ENCODE data around the gene PHACTR1.
A peak's percentile ranks its signal among the peaks of the same experiment; 100 is the strongest.

PHACTR1 gene

DNA sequence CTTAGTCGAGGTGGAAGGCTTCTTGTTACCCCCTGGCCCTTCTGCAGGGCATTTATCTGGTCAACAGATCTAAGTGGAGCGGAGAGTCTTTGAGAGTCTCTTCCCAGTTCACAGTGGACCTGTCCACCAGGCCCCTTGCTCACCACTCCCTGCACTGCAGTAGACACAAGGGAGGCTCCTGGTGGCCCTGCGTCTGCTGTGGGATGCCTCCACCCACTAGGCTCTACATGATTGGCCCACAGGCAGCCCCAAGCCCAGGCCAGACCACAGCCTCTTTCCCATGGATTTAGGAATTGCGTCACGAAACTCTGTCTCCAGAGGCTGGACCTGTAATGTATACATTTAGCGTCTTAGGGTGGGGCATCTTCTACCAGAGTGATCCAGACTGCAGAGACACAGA, 583.4 kb downstream of the PHACTR1 start:
- no peak overlapping the region for H3K27ac ChIP-seq (replicated peaks)
- DNase-seq (ENCODE audit: low read depth in 1 of 2, low spot score in 1 of 2) = no peak
- TF ChIP-seq, protein P1, sequence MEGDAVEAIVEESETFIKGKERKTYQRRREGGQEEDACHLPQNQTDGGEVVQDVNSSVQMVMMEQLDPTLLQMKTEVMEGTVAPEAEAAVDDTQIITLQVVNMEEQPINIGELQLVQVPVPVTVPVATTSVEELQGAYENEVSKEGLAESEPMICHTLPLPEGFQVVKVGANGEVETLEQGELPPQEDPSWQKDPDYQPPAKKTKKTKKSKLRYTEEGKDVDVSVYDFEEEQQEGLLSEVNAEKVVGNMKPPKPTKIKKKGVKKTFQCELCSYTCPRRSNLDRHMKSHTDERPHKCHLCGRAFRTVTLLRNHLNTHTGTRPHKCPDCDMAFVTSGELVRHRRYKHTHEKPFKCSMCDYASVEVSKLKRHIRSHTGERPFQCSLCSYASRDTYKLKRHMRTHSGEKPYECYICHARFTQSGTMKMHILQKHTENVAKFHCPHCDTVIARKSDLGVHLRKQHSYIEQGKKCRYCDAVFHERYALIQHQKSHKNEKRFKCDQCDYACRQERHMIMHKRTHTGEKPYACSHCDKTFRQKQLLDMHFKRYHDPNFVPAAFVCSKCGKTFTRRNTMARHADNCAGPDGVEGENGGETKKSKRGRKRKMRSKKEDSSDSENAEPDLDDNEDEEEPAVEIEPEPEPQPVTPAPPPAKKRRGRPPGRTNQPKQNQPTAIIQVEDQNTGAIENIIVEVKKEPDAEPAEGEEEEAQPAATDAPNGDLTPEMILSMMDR (IDR thresholded peaks at IDR 0.05; ENCODE audit: insufficient read depth, low read length) = no peak
- TF ChIP-seq SPI1 (IDR thresholded peaks at IDR 0.05; ENCODE audit: borderline replicate concordance, low read depth) = no peak
- TF ChIP-seq REST (IDR thresholded peaks at IDR 0.05; ENCODE audit: insufficient replicate concordance, low read depth) = no peak
- TF ChIP-seq POLR2AphosphoS5 (IDR thresholded peaks at IDR 0.05; ENCODE audit: low read depth) = no peak

GRCh38 chr6:13300643-13301590, 584.4 kb downstream of the PHACTR1 start:
- no peak for TF ChIP-seq POLR2AphosphoS5 (IDR thresholded peaks at IDR 0.05; ENCODE audit: low read depth)
- no peak for TF ChIP-seq REST (IDR thresholded peaks at IDR 0.05; ENCODE audit: insufficient replicate concordance, low read depth)
- TF ChIP-seq GABPA (IDR thresholded peaks at IDR 0.05; ENCODE audit: low read depth) = no peak
- no peak for TF ChIP-seq SPI1 (IDR thresholded peaks at IDR 0.05; ENCODE audit: borderline replicate concordance, low read depth)
- TF ChIP-seq, protein P1 (IDR thresholded peaks at IDR 0.05; ENCODE audit: insufficient read depth, low read length) = no peak
- Histone ChIP-seq H3K27me3 (ENCODE audit: insufficient read depth, poor library complexity, severe bottlenecking) (no peaks in the 10 kb centered on the region), H3K4me3 (replicated peaks; ENCODE audit: insufficient read depth, low read length) (no peak overlapping the region), H3K27ac (replicated peaks) (no peak overlapping the region)
- DNase-seq (ENCODE audit: low read depth in 1 of 2, low spot score in 1 of 2) = no peak

More for the DNA sequence above, 583.4 kb downstream of the PHACTR1 start:
- Histone ChIP-seq H3K27me3 (ENCODE audit: insufficient read depth, poor library complexity, severe bottlenecking) (no peaks in the 10 kb centered on the region), H3K4me3 (replicated peaks; ENCODE audit: insufficient read depth, low read length) (no peak overlapping the region)

DNA sequence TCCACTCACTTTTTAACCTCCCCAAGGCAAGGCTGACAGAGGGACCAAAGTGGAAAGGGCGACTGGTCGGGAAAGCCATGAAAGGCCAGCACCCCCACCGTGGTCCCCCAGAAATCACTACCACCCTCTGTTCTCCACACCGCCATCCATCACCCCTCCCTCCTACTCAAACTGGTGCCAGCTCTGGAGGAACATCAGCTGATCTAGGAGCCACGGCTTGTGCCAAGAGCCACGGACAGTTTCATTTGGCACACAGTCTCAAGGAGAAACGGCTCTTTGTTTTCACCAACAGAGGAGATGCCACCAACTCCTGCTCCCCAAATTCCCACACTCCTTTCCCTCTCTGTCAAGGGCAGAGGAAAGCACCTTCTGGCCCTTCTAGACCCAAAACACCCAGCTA, 585.7 kb downstream of the PHACTR1 start:
- Histone ChIP-seq H3K27ac (replicated peaks) (peak overlapping the region; percentile 71), H3K4me3 (replicated peaks; ENCODE audit: insufficient read depth, low read length) (no peak overlapping the region)
- TF ChIP-seq GABPA (IDR thresholded peaks at IDR 0.05; ENCODE audit: low read depth) (no peak), SPI1 (IDR thresholded peaks at IDR 0.05; ENCODE audit: borderline replicate concordance, low read depth) (no peak), POLR2AphosphoS5 (IDR thresholded peaks at IDR 0.05; ENCODE audit: low read depth) (no peak), REST (IDR thresholded peaks at IDR 0.05; ENCODE audit: insufficient replicate concordance, low read depth) (no peak)
- TF ChIP-seq, protein P1 (IDR thresholded peaks at IDR 0.05; ENCODE audit: insufficient read depth, low read length) = no peak

More for the DNA sequence above, 585.7 kb downstream of the PHACTR1 start:
- DNase-seq (ENCODE audit: low read depth in 1 of 2, low spot score in 1 of 2) = no peak
- no peaks in the 10 kb centered on the region for H3K27me3 ChIP-seq (ENCODE audit: insufficient read depth, poor library complexity, severe bottlenecking)
